Erythroblast (primary cell): ENCODE data around the gene MRE11.

Source experiments
- GATA1 ChIP-seq: IDR thresholded peaks from 2 replicates; pipeline ENCODE4 v1.6.1; 2011; ENCODE audit warnings: low read depth, mild to moderate bottlenecking, control low read depth, low read length, moderate library complexity
- POLR2A ChIP-seq: IDR thresholded peaks from 2 replicates; pipeline ENCODE4 v1.6.1; 2011; ENCODE audit warnings: mild to moderate bottlenecking, low read length

GRCh38 chr11:94532211-94532610, 38.6 kb upstream of the MRE11 start:
- no peak for TF ChIP-seq POLR2A
- no peak for TF ChIP-seq GATA1
